Transverse colon (tissue), 4 donors: ENCODE results near the gene FNDC1. TPM values are rescaled to one million over a fixed set of nuclear protein-coding genes. Genes with fewer than 3 reads are reported as not detected.

ENCODE experiments used
- DNase-seq: peaks from one replicate; pipeline ENCODE4 v3.0.0-alpha.2; 2019
- H3K27ac ChIP-seq, 4 donors: fragments of 200-600 bp; sonication (generic); 2 replicates each; pipeline ENCODE4 v1.5.1; 2016 to 2018; ENCODE audit warnings: inconsistent platforms in 4 of 4
- H3K27me3 ChIP-seq: fragments of 200-600 bp; sonication (generic); 2 replicates; pipeline ENCODE4 v1.5.1; 2017; ENCODE audit warnings: inconsistent platforms
- H3K36me3 ChIP-seq, 4 donors: fragments of 200-600 bp; sonication (generic); 2 replicates each; pipeline ENCODE4 v1.5.1; 2017 to 2019; ENCODE audit warnings: inconsistent platforms in 4 of 4
- H3K4me1 ChIP-seq, 4 donors: fragments of 200-600 bp; sonication (generic); 2 replicates each; pipeline ENCODE4 v1.5.1; 2017 to 2020; ENCODE audit warnings: inconsistent platforms in 4 of 4
- H3K4me3 ChIP-seq, 4 donors: fragments of 200-600 bp; sonication (generic); 1 replicate in 1 of 4; 2 replicates in 3 of 4; pipeline versions ENCODE4 v1.5.1 to v1.6.1; 2017 to 2019; ENCODE audit warnings: inconsistent platforms in 4 of 4
- H3K9me3 ChIP-seq, 2 donors: fragments of 200-600 bp; sonication (generic); 2 replicates each; pipeline ENCODE4 v1.5.1; 2017 to 2019; ENCODE audit warnings: inconsistent platforms in 2 of 2
- EP300 ChIP-seq: sonication (generic); formaldehyde crosslinking; IDR thresholded peaks from one replicate; pipeline ENCODE4 v1.6.1; 2017; ENCODE audit warnings: antibody characterized with exemption, low read depth
- POLR2A ChIP-seq: fragments of 450-650 bp; IDR thresholded peaks from one replicate; pipeline ENCODE4 v1.6.1; 2016; ENCODE audit warnings: antibody characterized with exemption, mild to moderate bottlenecking, moderate library complexity
- POLR2AphosphoS5 ChIP-seq, 3 donors: sonication (generic); formaldehyde crosslinking; IDR thresholded peaks; one replicate each; pipeline ENCODE4 v1.6.1; 2016; ENCODE audit warnings: antibody characterized with exemption in 3 of 3
- whole genome bisulfite sequencing, 2 donors: methylation state at CpG; one replicate each; pipeline ENCODE4 v1.1.5; 2018; ENCODE audit warnings: low coverage in 1 of 2; 5-methylcytosine and 5-hydroxymethylcytosine counted together
- in situ Hi-C, 4 donors: fragments of 200-750 bp; cut with MboI; loops; one replicate each; pipeline versions ENCODE4 v1.15.0 to v1.15.1; 2017; ENCODE audit warnings: low sequenced_read_pairs in 3 of 4, low pct_ligation_motif_present in 1 of 4, low pct_unique_long_range_greater_than_20kb in 1 of 4
- intact Hi-C: fragments of 100-400 bp; cut with DNase I; formaldehyde crosslinking; loops from one replicate; pipeline ENCODE4 v1.15.1; 2023; ENCODE audit warnings: low total_unique reads
- total RNA-seq, 4 donors: library from RNA; depleted of rRNA; stranded (reverse); fragments of >200 nt; gene quantifications; one replicate each; pipeline ENCODE4 v1.1.0, GENCODE V29; 2016
- TF ChIP-seq, protein P1 (sequence below), 5 experiments: fragments of 200-600 bp in 3 of 5; fragments of 450-650 bp in 2 of 5; sonication (generic) in 3 of 5; IDR thresholded peaks; 1 replicate in 2 of 5; 2 replicates in 3 of 5; pipeline ENCODE4 v1.5.1; 2016 to 2017; ENCODE audit warnings: antibody characterized with exemption in 5 of 5, inconsistent platforms in 3 of 5, mild to moderate bottlenecking in 2 of 5, moderate library complexity in 1 of 5

Gene FNDC1
- total RNA-seq, 4 donors from 2014 or later: 0.64 to 14.2 (median 2.4) TPM

DNA sequence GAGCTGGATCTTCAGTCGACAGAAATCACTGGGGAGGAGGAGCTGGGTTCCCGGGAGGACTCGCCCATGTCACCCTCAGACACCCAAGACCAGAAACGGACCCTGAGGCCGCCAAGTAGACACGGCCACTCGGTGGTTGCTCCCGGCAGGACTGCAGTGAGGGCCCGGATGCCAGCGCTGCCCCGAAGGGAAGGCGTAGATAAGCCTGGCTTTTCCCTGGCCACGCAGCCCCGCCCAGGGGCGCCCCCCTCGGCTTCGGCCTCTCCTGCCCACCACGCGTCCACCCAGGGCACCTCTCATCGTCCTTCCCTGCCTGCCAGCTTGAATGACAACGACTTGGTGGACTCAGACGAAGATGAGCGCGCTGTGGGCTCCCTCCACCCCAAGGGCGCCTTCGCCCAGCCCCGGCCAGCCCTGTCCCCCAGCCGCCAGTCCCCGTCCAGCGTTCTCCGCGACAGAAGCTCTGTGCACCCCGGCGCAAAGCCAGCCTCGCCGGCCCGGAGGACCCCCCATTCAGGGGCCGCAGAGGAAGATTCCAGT, 63.0 kb downstream of the FNDC1 start:
- no peaks in the 10 kb centered on the region for H3K36me3 ChIP-seq
- H3K27ac ChIP-seq: no peak overlapping the region
- TF ChIP-seq EP300 (no peak), POLR2A (no peak), POLR2AphosphoS5 (IDR thresholded peaks at IDR 0.05) (no peak)
- TF ChIP-seq, protein P1, sequence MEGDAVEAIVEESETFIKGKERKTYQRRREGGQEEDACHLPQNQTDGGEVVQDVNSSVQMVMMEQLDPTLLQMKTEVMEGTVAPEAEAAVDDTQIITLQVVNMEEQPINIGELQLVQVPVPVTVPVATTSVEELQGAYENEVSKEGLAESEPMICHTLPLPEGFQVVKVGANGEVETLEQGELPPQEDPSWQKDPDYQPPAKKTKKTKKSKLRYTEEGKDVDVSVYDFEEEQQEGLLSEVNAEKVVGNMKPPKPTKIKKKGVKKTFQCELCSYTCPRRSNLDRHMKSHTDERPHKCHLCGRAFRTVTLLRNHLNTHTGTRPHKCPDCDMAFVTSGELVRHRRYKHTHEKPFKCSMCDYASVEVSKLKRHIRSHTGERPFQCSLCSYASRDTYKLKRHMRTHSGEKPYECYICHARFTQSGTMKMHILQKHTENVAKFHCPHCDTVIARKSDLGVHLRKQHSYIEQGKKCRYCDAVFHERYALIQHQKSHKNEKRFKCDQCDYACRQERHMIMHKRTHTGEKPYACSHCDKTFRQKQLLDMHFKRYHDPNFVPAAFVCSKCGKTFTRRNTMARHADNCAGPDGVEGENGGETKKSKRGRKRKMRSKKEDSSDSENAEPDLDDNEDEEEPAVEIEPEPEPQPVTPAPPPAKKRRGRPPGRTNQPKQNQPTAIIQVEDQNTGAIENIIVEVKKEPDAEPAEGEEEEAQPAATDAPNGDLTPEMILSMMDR (IDR thresholded peaks at IDR 0.05): no peak
- in situ Hi-C loops: no loop called here
- 92% methylated on average over 38 of the region's 38 CpGs; no CpG with 5 or more reads in 1 of the 2 donors for WGBS, 2 donors
- intact Hi-C loops: no loop called here
- H3K4me1 ChIP-seq: no peaks in the 10 kb centered on the region
- H3K4me3 ChIP-seq: no peak overlapping the region
- DNase-seq: no peak
- no peaks in the 10 kb centered on the region for H3K9me3 ChIP-seq
- peaks cover 29% of the 10 kb centered on the region for H3K27me3 ChIP-seq

DNA sequence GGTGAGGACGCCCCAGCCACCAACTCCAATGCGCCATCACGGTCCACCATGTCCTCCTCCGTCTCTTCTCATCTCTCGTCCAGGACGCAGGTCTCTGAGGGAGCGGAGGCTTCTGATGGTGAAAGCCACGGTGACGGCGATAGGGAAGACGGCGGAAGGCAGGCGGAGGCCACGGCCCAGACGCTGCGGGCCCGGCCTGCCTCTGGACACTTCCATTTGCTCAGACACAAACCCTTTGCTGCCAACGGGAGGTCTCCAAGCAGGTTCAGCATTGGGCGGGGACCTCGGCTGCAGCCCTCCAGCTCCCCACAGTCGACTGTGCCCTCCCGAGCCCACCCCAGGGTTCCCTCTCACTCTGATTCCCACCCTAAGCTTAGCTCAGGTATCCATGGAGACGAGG, 63.6 kb downstream of the FNDC1 start:
- H3K4me3 ChIP-seq: no peak overlapping the region
- no peaks in the 10 kb centered on the region for H3K9me3 ChIP-seq
- H3K27ac ChIP-seq: no peak overlapping the region
- in situ Hi-C loops (no loop called here), intact Hi-C loops (no loop called here)
- 89 to 95% methylated on average over 20 to 22 of the region's 23 CpGs for WGBS, 2 donors
- TF ChIP-seq POLR2AphosphoS5 (IDR thresholded peaks at IDR 0.05) (no peak), POLR2A (no peak), EP300 (no peak)
- TF ChIP-seq, protein P1 (IDR thresholded peaks at IDR 0.05): no peak
- DNase-seq: no peak
- H3K36me3 ChIP-seq: no peaks in the 10 kb centered on the region
- H3K27me3 ChIP-seq: peaks cover 29% of the 10 kb centered on the region
- no peaks in the 10 kb centered on the region for H3K4me1 ChIP-seq

- in situ Hi-C loops: no loop called here
- no peak for DNase-seq
- TF ChIP-seq POLR2AphosphoS5 (IDR thresholded peaks at IDR 0.05) (no peak), EP300 (no peak), POLR2A (no peak)
- TF ChIP-seq, protein P1 (IDR thresholded peaks at IDR 0.05): no peak
- H3K27me3 ChIP-seq: peaks cover 29% of the 10 kb centered on the region
- intact Hi-C loops: no loop called here
- no peak overlapping the region for H3K4me3 ChIP-seq
- H3K36me3 ChIP-seq: no peaks in the 10 kb centered on the region
- no peak overlapping the region for H3K27ac ChIP-seq
- H3K9me3 ChIP-seq: no peaks in the 10 kb centered on the region
- H3K4me1 ChIP-seq: no peaks in the 10 kb centered on the region
- WGBS, 2 donors: 54% methylated on average over 49 of the region's 66 CpGs; no CpG with 5 or more reads in 1 of the 2 donors
These were observed 64.3 kb downstream of the FNDC1 start for GRCh38 chr6:159233365-159234101.

- Histone ChIP-seq H3K4me3 (no peak overlapping the region), H3K36me3 (no peaks in the 10 kb centered on the region), H3K9me3 (no peaks in the 10 kb centered on the region), H3K27me3 (peaks cover 29% of the 10 kb centered on the region), H3K27ac (no peak overlapping the region), H3K4me1 (no peaks in the 10 kb centered on the region)
- WGBS, 2 donors: 60 to 67% methylated on average over 2 to 26 of the region's 26 CpGs
- DNase-seq: no peak
- intact Hi-C loops (no loop called here), in situ Hi-C loops (no loop called here)
- TF ChIP-seq, protein P1 (IDR thresholded peaks at IDR 0.05): no peak
- TF ChIP-seq EP300 (no peak), POLR2AphosphoS5 (IDR thresholded peaks at IDR 0.05) (no peak)
These were observed 64.9 kb downstream of the FNDC1 start for GRCh38 chr6:159234102-159234553.
